IPS-20b (cell line): ENCODE measurements around the gene MAGI2.

Source experiments
- H3K27ac ChIP-seq: one replicate; pipeline ENCODE4 v1.5.1; 2013; ENCODE audit warnings: low read length
- H3K27me3 ChIP-seq: 2 replicates; pipeline ENCODE4 v1.6.1; 2013; ENCODE audit warnings: mild to moderate bottlenecking, low read length, inconsistent platforms; ENCODE audit not compliant: insufficient read depth
- H3K36me3 ChIP-seq: 2 replicates; pipeline ENCODE4 v1.6.1; 2013; ENCODE audit warnings: low read depth, mild to moderate bottlenecking, inconsistent platforms, low read length, moderate library complexity; ENCODE audit not compliant: insufficient read depth
- H3K4me1 ChIP-seq: 2 replicates; pipeline ENCODE4 v1.6.1; 2013; ENCODE audit warnings: mild to moderate bottlenecking, control low read depth, inconsistent platforms, low read length, moderate library complexity; ENCODE audit not compliant: insufficient read depth
- H3K4me3 ChIP-seq: 2 replicates; pipeline ENCODE4 v1.5.1; 2013; ENCODE audit warnings: mild to moderate bottlenecking, low read length, inconsistent platforms
- H3K9ac ChIP-seq: 2 replicates; pipeline ENCODE4 v1.6.1; 2013; ENCODE audit warnings: low read depth, mild to moderate bottlenecking, inconsistent platforms, low read length, moderate library complexity
- H3K9me3 ChIP-seq: 2 replicates; pipeline ENCODE4 v1.6.1; 2013; ENCODE audit warnings: mild to moderate bottlenecking, low read depth, low read length, inconsistent platforms; ENCODE audit not compliant: insufficient read depth

The MAGI2 gene

GRCh38 chr7:78444267-78444666, 1009.2 kb downstream of the MAGI2 start:
- Histone ChIP-seq H3K36me3 (no peaks in the 10 kb centered on the region), H3K9me3 (no peaks in the 10 kb centered on the region), H3K4me1 (no peaks in the 10 kb centered on the region), H3K27me3 (no peaks in the 10 kb centered on the region), H3K27ac (no peak overlapping the region), H3K9ac (no peak overlapping the region), H3K4me3 (no peak overlapping the region)

DNA sequence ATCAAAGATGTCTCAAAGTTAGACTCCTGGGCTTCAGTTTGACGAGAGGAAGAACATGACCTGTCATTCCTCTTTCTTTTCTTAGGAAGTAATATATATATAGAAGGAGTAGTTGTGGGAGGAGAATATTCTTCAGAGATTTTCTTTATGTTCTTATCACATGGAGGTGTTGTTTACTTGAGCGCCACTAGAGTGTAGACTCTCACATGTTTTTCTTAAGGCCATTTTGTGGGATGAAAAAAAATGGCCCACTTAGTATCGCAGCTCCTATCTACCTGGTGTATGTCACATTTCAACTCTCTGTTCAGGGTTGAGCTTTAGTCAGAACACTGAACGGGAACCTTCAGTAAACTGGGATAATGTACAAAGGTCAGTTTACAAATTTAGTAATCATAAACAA, 1009.7 kb downstream of the MAGI2 start:
- Histone ChIP-seq H3K9ac (no peak overlapping the region), H3K27ac (no peak overlapping the region), H3K27me3 (no peaks in the 10 kb centered on the region), H3K9me3 (no peaks in the 10 kb centered on the region), H3K4me3 (no peak overlapping the region), H3K36me3 (no peaks in the 10 kb centered on the region), H3K4me1 (no peaks in the 10 kb centered on the region)

DNA sequence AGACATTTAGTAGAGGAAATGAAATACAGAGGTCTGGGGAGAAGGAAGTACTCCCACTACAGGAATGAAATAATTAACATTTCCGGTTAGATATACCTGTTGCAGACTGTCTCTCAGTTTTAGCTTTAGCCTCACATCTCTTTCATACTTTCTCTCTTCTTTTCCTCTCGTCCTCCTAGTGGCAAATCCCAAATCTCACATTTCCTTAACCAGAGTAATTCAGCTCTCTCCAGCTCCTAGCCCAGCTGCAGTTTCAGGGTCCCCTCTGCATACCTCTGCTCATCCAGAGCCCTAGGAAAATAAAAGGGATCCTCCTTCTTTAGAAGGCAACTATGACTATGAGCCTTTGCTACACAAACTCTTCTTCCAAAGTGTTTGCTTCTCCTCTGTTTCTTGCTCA, 1011.7 kb downstream of the MAGI2 start:
- H3K4me3 ChIP-seq: no peak overlapping the region
- no peaks in the 10 kb centered on the region for H3K4me1 ChIP-seq
- H3K36me3 ChIP-seq: no peaks in the 10 kb centered on the region
- H3K27me3 ChIP-seq: no peaks in the 10 kb centered on the region
- no peak overlapping the region for H3K27ac ChIP-seq
- H3K9ac ChIP-seq: no peak overlapping the region
- no peaks in the 10 kb centered on the region for H3K9me3 ChIP-seq

GRCh38 chr7:78438433-78438832, 1015.0 kb downstream of the MAGI2 start:
- H3K9ac ChIP-seq: no peak overlapping the region
- no peak overlapping the region for H3K27ac ChIP-seq
- no peaks in the 10 kb centered on the region for H3K9me3 ChIP-seq
- H3K36me3 ChIP-seq: no peaks in the 10 kb centered on the region
- no peaks in the 10 kb centered on the region for H3K27me3 ChIP-seq
- H3K4me3 ChIP-seq: no peak overlapping the region
- no peaks in the 10 kb centered on the region for H3K4me1 ChIP-seq

- Histone ChIP-seq H3K9ac (no peak overlapping the region), H3K4me3 (no peak overlapping the region), H3K4me1 (no peaks in the 10 kb centered on the region), H3K36me3 (no peaks in the 10 kb centered on the region), H3K9me3 (no peaks in the 10 kb centered on the region), H3K27ac (no peak overlapping the region), H3K27me3 (no peaks in the 10 kb centered on the region)
Observed at GRCh38 chr7:78437118-78437517, 1016.3 kb downstream of the MAGI2 start.

DNA sequence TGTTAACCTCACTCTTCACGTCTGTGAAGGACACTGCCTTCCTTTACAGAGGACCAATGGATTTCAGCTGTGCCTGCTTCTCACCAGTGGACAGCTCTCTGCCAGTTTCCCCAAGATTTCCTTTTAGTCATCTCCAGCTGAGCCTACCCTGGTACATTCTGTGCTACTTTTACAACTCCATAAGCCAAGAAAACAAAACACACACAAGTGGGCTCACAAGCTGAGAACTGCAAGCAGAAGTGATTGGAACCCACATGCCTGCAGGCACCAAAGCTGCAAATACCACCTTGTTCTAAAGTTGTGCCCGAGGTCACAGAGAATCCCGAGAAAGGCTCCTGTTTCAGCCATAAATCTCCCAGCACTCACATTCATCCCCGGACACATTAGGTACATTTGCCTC, 1018.1 kb downstream of the MAGI2 start:
- H3K9me3 ChIP-seq: no peaks in the 10 kb centered on the region
- no peak overlapping the region for H3K27ac ChIP-seq
- H3K9ac ChIP-seq: no peak overlapping the region
- no peaks in the 10 kb centered on the region for H3K4me1 ChIP-seq
- H3K4me3 ChIP-seq: no peak overlapping the region
- H3K27me3 ChIP-seq: no peaks in the 10 kb centered on the region
- H3K36me3 ChIP-seq: no peaks in the 10 kb centered on the region

- no peaks in the 10 kb centered on the region for H3K27me3 ChIP-seq
- H3K27ac ChIP-seq: no peak overlapping the region
- no peaks in the 10 kb centered on the region for H3K36me3 ChIP-seq
- no peak overlapping the region for H3K9ac ChIP-seq
- peaks cover under 1% of the 10 kb centered on the region; the same call in 1 of the 2 replicates for H3K4me1 ChIP-seq
- H3K4me3 ChIP-seq: no peak overlapping the region
- no peaks in the 10 kb centered on the region for H3K9me3 ChIP-seq
Observed at GRCh38 chr7:78434281-78434680, 1019.2 kb downstream of the MAGI2 start.

GRCh38 chr7:78433421-78433820, 1020.0 kb downstream of the MAGI2 start:
- H3K27ac ChIP-seq: no peak overlapping the region

GRCh38 chr7:78429878-78430277, 1023.6 kb downstream of the MAGI2 start:
- no peaks in the 10 kb centered on the region for H3K9me3 ChIP-seq
- H3K4me3 ChIP-seq: no peak overlapping the region
- H3K27me3 ChIP-seq: no peaks in the 10 kb centered on the region
- H3K36me3 ChIP-seq: no peaks in the 10 kb centered on the region
- H3K27ac ChIP-seq: no peak overlapping the region
- H3K4me1 ChIP-seq: peaks cover 5% of the 10 kb centered on the region; the same call in 1 of the 2 replicates
- no peak overlapping the region for H3K9ac ChIP-seq

More at GRCh38 chr7:78433421-78433820, 1020.0 kb downstream of the MAGI2 start:
- no peak overlapping the region for H3K4me3 ChIP-seq
- H3K9ac ChIP-seq: no peak overlapping the region
- H3K27me3 ChIP-seq: no peaks in the 10 kb centered on the region
- peaks cover 5% of the 10 kb centered on the region; the same call in 1 of the 2 replicates for H3K4me1 ChIP-seq
- H3K36me3 ChIP-seq: no peaks in the 10 kb centered on the region
- no peaks in the 10 kb centered on the region for H3K9me3 ChIP-seq

DNA sequence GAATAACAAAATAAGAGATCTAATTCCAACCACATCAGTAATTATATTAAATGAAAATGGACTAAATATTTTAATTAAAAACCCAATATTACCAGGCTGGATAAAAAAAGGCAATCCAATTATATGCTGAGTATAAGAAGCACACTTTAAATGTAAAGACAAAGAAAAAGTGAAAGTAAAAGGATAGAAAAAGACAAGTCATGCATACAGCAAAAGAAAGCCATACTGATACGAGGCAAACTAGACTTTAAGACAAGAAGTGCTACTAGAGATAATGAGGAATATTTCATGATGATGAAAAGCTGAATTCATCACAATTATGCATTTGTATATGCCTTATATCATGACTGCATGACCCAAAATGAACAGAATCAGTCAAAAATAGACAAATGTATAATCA, 1026.3 kb downstream of the MAGI2 start:
- Histone ChIP-seq H3K27me3 (no peaks in the 10 kb centered on the region), H3K4me3 (no peak overlapping the region), H3K27ac (no peak overlapping the region), H3K9ac (no peak overlapping the region), H3K36me3 (no peaks in the 10 kb centered on the region), H3K4me1 (peaks cover 5% of the 10 kb centered on the region; the same call in 1 of the 2 replicates), H3K9me3 (no peaks in the 10 kb centered on the region)

DNA sequence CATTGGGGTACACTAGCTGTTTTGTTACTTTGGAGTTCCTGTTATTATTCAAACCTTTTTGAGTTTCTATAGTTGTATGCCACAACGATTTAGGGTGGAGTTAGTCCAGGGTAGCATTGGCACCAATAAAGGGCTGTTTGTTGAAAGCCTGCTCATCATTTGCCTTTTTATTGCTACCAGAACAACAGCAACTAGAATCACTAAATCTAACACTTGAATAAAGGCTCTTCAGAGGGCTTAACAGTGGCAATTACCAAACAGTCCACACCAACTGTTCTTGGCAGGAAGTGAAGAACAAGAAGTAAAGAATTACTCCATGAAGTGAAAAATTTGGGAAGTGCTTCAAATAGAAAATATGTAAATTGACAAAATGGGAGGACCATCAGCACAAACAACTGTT, 1033.5 kb downstream of the MAGI2 start:
- Histone ChIP-seq H3K36me3 (no peaks in the 10 kb centered on the region), H3K4me3 (no peak overlapping the region), H3K4me1 (no peaks in the 10 kb centered on the region), H3K9me3 (0 out of 2 replicates have a peak, but pooled peaks cover 3% of the 10 kb centered on the region), H3K9ac (no peak overlapping the region), H3K27ac (no peak overlapping the region), H3K27me3 (no peaks in the 10 kb centered on the region)

GRCh38 chr7:78417180-78417853, 1036.2 kb downstream of the MAGI2 start:
- H3K9ac ChIP-seq: no peak overlapping the region
- H3K27me3 ChIP-seq: no peaks in the 10 kb centered on the region
- H3K4me1 ChIP-seq: no peaks in the 10 kb centered on the region
- H3K9me3 ChIP-seq: 0 out of 2 replicates have a peak, but pooled peaks cover 3% of the 10 kb centered on the region
- no peaks in the 10 kb centered on the region for H3K36me3 ChIP-seq
- H3K4me3 ChIP-seq: no peak overlapping the region
- no peak overlapping the region for H3K27ac ChIP-seq
